Measurements from ENCODE around the gene HPX.

HPX gene

GRCh38 chr11:6458352-6459098 is 17.7 kb upstream of the HPX start:
- no peak for DNase-seq

- DNase-seq = no peak
Measured at GRCh38 chr11:6457581-6458320, 17.0 kb upstream of the HPX start.

GRCh38 chr11:6456361-6457073 is 15.7 kb upstream of the HPX start:
- DNase-seq = no peak

- no peak for DNase-seq
Measured at GRCh38 chr11:6455070-6455469, 14.3 kb upstream of the HPX start.

- DNase-seq = no peak
Measured at GRCh38 chr11:6453152-6453551, 12.4 kb upstream of the HPX start.

GRCh38 chr11:6452219-6452618 is 11.4 kb upstream of the HPX start:
- no peak for DNase-seq

GRCh38 chr11:6448574-6448973 is 7.8 kb upstream of the HPX start:
- DNase-seq = no peak

GRCh38 chr11:6443269-6444003 is 2.6 kb upstream of the HPX start:
- DNase-seq = peak; percentile 75

- DNase-seq = no peak
Measured at GRCh38 chr11:6442441-6442840, 1.7 kb upstream of the HPX start.

- peak; percentile 73 for DNase-seq
Measured at GRCh38 chr11:6438979-6439571, 1.7 kb downstream of the HPX start.

- no peak for DNase-seq
Measured at GRCh38 chr11:6437993-6438392, 2.8 kb downstream of the HPX start.

GRCh38 chr11:6437423-6437822 is 3.4 kb downstream of the HPX start:
- DNase-seq = no peak

- no peak for DNase-seq
Measured at GRCh38 chr11:6433998-6434660, 6.7 kb downstream of the HPX start.

GRCh38 chr11:6431861-6432260 is 8.9 kb downstream of the HPX start:
- peak; percentile 94 for DNase-seq

- no peak for DNase-seq
Measured at GRCh38 chr11:6427516-6427915, 13.3 kb downstream of the HPX start.

GRCh38 chr11:6420677-6421076 is 20.1 kb downstream of the HPX start:
- no peak for DNase-seq

- no peak for DNase-seq
Measured at GRCh38 chr11:6419009-6419631, 21.7 kb downstream of the HPX start, which contains the start of gene APBB1. Gene APBB1, minus strand, starts transcription at chr11:6419094. Its CDS starts 7,747 bp downstream, at chr11:6411347.

GRCh38 chr11:6418557-6419008 is 22.2 kb downstream of the HPX start:
- DNase-seq = no peak

- DNase-seq = no peak
Measured at GRCh38 chr11:6417907-6418556, 22.8 kb downstream of the HPX start.

GRCh38 chr11:6415797-6416196 is 25.0 kb downstream of the HPX start:
- no peak for DNase-seq

- no peak for DNase-seq
Measured at GRCh38 chr11:6414874-6415328, 25.9 kb downstream of the HPX start.
